ENCODE data around the gene SP140L. TPM values are rescaled to one million over a fixed set of nuclear protein-coding genes. Genes with fewer than 3 reads are reported as not detected.
A peak's percentile ranks its signal among the peaks of the same experiment; 100 is the strongest.
"Not testable (repeated sequence)": the region's sequence is repeated elsewhere in the genome, so short reads cannot be mapped to it uniquely, and the experiment has no call there.

Gene SP140L
- total RNA-seq: 5.3 TPM

DNA sequence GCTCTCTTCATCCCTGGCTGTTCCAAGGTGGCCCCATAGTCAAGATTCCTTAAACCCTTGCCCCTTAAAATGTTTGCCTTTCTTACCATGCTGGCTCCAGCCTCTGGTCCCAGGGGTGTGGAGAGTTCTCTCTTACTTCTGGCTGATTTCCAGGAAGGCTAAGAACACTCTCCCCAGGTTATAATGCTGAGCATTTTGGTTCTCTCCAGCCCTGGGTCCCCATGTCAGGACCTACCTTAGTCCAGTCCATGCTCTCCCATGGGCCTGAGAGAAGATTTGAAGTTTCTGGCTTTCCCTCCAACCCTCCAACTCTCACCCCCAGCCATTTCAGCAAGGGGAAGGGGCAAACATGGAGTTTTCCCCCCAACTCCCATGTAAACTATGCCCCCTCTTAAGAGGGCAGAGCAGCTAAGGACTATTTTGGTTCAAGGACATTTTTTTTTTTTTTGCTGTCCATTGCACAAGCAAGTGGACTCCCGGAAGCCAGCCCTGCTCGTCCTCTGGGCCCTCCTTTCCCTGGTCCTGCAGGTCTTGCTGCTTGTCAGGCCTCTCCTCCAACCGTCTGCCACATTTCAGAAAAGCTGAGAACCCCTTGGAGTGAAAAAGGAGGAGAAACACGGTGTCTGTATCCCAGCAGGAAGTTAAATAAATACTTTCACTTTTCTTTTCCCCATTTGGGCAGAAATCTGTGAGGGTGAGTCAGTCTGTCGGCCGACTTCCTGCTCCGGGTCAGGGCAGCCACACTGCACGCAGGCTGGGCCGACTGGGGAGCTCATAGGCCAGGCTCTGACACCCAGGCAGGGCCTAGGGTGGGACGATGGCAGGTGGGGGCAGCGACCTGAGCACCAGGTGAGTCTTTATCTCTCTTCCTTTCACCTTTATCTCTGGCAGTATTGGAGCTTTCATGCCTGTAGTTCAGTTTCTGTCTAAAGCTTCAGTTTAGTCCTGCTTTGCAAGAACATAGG is at the start of gene SP140L:
Gene SP140L, plus strand, starts transcription at position 741 of the 965 bp plus-strand sequence. Its CDS starts 77 bp downstream, at position 818.
- ATAC-seq: peak; percentile 95

DNA sequence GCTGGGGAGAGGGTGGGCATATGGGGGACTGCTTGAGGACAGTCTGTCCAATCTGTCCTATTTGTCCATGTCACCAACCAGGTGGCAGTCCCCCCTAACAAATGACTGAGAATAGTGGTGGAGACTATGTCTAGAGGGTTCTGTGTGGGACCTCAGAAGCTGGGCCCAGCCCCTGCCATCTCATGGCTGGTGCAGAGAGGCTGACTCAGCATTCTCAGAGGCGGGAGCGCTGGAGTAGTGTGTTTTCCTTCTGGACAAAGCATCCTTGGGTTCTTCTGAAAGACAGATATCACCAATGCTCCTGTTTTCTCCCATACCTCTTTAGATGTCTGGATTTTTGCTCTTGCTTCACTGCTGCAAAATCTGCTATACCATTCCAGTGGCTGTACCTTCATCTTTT is 44.1 kb upstream of the SP140L start:
- no peak for ATAC-seq

DNA sequence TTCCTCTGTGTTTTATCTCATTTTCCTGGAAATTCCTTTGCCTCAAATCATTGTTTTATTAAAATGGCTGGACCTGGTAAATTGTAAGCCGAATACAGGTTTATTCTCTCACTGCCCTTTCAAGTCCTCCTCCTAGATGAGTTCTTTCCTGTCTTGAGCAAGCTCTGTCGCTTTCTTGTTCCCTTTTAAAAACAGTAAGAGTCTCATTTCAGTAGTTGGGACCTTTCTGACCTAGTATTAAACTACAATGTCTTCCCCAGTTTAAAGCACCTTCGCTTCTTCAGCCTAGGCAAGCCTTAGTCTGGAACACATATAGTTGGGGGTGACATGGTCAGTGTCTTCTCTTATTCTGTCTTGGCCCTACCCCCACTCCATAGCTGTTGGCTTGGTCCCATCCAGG is 40.9 kb upstream of the SP140L start:
- no peak for ATAC-seq

DNA sequence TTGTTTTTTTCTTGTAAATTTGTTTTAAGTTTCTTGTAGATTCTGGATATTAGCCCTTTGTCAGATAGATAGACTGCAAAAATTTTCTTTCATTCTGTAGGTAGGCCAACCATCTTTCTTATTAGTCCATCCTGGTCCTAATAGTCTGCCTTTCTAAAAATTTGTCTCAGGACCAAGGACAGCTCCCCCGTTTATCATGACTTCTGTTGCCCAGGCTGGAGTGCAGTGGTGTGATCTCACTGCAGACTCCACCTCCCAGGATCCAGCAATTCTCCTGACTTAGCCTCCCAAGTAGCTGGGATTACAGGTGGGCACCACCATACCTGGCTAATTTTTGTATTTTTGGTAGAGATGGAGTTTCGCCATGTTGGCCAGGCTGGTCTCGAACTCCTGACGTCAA is 37.7 kb upstream of the SP140L start:
- ATAC-seq: not testable (repeated sequence)

DNA sequence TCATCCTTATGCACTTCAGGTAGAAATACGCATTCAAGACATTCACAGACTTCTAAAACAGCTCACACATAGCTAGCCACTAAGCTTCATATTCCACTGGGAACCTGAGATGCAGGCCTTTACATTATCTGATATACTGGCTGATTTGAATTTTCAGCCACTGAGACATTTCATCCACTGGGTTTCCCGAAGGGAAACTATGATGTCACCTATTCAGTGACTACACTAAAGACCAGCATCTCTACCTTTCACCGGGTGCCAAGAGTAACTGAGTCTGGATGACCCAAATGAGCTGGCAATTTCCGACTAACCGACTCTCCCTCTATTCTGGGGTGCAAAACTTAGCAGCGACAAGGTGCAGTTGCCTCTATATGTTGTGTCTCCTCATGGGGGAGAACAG is 31.8 kb upstream of the SP140L start:
- no peak for ATAC-seq

DNA sequence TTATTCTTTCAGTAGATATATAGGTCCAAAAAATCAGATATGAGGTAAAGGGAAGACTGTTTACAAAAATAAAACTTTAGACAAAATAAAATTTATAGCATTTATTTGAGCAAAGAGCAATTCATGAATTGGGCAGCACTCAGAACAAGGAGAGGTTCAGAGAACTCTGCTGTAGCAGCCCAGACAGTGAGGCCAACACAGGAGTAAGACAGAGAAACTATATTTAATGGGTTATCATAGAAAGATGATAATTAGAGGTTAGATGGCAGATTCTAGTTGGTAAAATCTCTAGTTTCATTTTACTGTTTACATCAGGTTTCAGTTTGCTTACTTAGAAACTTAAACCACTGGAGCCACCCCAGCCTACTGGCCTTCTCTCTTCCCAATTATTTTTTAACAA is 30.1 kb upstream of the SP140L start:
- ATAC-seq: no peak

DNA sequence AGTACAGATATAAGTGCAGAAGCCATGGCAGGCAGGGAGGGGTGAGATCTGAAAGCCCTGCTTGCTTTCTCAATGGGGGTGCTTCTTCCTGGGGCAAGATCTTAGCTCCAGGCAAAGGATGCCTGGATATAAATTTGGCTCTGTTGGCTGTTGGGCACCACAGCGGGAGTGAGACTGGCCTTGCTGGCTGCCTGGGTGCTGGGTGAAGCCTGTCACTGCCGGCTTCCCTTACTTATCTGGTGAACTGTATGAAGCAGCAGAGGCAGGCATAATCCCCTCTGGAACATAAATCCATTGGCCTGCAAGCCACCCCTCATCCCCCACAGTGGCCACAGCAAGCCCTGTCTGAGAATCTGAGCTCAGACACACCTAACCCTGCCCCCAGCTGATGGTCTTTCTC is 27.4 kb upstream of the SP140L start:
- no peak for ATAC-seq

DNA sequence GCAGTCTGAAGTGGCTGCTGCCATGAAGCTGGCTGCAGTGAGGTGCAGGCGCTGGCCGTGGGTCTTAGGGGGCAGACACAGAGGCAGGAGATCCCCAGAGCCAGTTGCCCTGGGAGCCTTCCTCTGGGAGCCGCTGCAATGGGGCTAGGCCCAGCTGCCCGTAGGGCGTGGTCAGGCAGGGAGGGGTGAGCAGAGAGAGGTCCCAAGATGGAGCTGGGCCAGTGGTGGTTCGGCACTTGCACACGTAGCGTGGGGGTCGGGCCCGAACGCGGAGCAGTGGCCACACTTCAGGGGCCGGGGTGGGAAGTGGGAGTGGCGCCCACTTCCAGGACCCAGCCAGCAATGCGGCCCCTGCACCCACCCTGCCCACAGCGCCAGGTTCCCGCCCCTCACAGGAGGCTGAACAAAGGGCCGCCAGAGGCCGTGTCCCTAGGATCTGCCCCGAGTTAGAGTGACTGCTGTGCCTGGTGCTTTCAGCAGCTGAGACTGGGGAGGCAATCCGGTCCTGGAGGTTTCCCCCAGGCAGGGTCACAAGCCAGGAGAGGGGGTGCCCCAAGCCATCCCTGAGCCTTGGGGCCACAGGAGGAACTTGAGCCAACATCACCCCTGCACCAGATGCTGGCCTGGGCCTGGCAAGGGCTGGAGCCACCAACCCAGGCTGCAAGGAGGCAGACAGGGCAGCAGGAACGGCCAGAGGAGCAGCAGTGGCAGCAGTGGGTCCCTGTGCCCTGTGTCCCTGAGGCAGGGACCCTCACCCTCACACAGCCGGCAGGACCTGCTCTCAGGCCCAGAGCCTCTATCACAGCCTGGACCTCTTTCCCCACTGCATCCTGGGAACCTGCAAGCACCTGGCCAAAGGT is 21.3 kb upstream of the SP140L start:
- ATAC-seq: no peak

DNA sequence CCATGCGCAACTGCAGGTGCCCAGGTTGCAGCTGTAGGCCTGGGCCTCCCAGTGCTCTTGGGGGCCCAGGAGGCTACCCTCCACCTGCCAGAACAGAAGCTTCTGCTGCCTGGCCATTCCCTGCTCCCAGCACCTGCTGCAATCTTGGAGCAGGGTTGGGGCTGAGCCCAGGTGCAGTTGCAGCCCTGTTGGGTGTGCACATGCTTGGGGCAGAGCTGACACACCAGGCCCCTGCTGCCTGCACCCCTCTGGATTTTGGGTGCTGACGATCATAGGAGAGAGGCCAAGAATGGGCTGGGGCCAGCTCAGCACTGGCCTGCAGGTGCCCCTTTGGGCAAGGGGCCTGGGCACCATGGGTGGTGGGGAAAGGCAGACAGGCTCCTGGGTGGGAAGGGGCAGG is 20.5 kb upstream of the SP140L start:
- no peak for ATAC-seq

DNA sequence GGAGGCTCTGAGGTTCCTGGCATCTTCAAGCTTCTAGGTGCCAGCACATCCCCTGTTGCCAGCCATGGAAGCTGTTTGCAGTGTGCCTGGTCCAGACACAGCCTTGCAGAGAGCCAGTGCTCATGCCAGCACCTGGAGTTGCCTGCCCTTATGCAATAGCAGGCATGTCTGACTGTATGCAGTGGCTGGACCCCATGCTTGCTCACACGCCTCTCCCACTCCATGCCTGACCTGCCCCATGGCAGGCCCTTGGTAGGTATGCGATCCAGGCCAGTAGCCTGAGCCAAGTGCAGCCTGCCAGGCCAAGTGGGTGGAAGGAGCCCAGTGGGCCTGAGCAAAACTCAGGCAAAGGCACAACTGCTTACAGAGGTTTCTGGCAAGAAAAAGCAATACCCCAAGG is 19.5 kb upstream of the SP140L start:
- ATAC-seq: no peak

DNA sequence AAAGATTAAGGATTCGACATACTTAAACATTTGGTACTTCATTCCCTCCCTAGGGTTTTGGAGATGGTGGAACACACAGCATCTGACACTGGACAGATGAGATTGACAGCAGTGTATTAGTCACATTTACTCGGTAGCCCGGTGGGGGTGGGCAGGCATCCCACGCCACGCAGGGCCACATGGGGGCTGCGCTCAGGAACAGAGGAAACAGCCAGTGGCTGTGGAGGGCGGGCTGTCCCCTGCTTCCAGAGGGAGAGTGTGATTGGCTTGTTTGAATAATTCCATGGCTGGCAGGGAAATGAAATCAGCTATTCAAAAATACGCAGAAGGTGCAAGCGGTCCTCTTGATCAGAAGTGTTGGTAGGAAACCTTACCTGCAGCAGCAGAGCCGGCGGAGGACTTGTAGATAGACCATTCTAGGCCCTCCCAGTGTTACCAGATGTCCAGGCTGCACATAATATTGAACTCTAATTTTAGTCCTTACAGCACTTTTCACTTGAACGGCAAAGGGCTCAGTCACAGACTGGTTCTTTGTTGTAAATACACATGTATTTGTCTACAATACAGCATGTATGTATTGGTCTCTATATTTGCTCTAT is 18.5 kb upstream of the SP140L start:
- ATAC-seq: no peak

DNA sequence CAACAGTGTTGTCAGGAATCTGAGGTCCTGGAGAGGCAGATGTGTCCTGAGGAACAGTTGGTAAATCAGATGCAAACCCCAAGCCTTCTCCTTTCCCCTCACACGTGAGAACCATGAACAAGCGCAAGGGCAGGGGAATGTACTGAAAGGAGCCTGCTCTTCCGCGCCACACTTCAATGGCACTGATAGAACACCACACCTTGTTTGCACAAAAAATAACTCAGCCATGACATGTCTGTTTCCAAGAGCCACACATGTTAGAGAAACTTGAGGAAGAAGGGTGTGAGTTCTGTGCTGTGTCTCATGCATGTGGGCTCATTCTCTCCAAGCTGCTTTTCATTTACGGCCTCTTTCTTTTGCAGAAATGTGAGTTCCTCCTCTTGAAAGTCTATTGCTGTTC is 16.2 kb upstream of the SP140L start:
- ATAC-seq: peak; percentile 73

DNA sequence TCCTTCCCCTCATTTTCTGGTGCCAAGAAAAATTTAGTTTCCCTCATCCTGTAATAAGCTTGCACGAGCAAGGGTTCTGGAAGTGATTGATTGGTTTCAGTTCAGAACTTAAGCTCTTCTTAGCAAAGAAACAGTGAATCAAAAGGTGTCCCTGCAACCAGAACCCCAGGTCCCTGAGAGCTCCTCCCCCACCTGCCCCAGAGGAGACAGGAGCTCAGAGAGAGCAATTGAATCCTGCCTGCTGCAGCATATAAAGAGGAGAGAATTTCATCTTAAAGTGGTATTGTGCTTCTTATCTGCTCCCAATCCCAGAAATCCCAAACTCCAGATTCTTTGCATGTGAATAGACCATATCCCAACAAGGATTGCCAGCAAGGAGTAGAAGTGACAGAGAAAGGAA is 15.4 kb upstream of the SP140L start:
- not testable (repeated sequence) for ATAC-seq

DNA sequence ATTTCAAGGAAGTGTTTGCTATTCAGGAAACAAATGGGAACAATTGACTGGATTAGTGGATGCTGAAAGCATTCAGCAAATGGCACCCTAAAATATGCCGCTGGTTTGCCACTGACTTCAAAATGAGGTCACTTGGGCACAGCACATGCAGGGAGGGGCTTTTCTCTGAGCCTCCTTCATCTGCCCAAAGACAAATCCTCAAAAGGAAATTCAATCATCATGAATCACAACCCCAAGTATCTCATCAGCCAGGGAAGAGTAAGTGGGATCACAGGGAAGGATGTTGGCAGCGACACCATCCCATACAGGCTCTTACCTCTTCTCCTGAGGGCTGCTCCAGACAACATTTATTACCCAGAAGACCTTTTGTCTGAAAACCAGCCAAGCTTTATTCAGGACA is 14.4 kb upstream of the SP140L start:
- no peak for ATAC-seq

DNA sequence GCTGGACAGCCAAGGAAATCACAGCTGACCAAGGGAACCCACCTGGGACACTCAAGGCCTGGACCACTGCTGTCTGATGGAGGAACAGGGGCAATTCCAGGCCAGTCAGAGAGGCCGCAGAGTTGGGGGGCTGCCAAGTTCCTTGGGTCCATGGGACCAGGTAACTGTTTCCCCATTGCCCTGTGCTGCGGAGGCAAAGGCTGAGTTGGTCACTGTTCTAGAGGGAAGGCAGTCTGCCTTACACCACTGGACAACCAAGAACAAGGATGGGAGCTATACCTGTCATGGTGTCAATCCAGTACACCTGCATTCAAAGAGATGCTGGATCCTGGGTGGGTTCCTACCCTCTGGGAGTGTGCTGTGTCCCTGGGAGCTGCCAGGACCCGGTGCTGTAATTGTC is 9.6 kb upstream of the SP140L start:
- ATAC-seq: no peak

DNA sequence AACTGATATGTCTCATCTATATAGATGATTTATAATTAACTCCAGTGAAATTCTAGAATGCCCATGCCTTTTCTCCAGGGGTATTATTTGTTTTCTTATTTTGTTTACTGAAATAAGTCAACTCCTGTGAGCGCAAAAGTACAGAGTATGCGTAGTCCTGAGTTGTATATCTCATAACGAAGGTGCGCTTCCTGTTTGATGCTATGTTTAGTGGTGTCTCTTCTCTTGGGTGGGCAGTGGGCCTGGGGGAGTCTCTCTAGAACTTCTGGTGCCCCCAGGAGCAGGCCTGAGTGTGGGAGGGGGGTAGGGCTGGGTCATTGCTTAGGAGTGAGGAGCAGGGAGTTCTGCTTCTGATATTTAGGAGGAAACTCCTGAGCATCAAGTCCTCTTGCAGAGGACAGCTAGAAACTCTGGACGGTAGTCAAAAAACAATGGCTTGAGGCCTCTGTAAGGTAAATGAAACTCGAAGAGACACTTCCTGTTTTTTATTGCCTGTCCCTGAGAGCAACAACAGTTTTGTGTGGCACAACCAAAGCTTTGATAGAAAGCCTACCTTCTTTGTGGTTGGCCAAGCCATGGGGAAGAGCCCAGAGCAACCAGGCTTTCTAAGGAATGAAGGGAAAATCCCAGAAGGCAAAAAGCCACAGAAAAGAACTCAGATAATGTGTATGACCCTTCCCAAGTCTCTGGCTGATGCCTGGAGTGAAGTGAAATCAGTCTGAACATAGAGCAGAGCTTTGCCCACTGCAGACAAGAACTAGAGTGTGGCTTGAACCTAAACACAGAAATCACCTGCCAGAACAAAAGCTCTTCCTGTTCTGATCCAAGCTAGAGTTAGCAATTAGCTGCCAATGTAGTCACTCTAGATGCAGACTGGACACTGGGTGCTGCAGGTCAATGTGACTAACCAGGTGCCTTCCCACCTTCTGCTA is 8.5 kb upstream of the SP140L start:
- no peak for ATAC-seq

DNA sequence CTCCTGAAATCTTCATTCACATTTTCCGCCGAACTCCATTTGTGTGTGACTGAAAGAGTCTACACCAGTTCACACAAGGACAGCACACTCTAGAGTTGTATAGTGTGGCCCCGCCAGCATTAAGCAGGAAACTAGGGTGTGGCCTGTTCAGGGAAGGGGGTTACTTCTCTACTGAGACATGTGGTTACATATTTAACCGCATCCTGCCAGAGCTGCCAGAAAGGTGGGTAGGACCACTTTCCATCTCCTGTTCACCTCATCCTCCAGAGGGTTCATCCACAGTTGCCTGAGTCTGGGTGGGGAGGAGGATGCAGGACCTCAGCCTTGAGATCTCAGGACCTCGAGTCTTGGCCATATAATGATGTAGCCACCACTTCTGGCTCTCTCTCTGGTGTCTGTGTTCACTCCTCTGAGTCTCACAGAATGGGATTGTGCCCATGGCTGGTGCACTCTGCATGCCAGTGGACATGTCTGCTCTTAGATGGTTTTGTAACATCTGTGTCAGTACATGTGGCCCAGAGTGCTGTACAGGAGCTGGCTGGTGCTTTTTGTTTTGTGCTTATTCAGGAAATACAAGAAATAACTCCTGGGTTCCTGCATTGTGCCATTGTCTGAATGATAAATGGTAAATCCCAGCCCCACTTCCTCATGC is 7.7 kb upstream of the SP140L start:
- peak; percentile 82 for ATAC-seq

DNA sequence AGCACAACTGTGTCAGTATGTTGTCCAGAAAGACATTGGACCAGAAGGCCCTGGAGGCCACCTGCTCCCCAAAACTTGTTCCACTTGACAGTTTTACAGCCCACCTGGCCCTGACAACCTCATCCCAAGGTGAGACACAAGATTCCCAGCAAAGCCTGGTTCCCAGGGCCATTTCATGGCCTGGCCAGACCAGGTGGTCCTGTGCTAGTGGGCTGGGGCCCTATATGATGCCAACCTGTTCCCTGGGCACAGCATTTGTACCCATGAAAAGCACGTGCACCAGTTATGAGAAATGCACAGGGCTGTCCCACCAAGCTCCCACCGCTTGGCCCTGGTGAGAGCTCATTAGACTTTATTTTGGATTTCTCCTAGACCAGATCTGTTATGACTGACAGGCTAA is 6.0 kb upstream of the SP140L start:
- ATAC-seq: no peak

DNA sequence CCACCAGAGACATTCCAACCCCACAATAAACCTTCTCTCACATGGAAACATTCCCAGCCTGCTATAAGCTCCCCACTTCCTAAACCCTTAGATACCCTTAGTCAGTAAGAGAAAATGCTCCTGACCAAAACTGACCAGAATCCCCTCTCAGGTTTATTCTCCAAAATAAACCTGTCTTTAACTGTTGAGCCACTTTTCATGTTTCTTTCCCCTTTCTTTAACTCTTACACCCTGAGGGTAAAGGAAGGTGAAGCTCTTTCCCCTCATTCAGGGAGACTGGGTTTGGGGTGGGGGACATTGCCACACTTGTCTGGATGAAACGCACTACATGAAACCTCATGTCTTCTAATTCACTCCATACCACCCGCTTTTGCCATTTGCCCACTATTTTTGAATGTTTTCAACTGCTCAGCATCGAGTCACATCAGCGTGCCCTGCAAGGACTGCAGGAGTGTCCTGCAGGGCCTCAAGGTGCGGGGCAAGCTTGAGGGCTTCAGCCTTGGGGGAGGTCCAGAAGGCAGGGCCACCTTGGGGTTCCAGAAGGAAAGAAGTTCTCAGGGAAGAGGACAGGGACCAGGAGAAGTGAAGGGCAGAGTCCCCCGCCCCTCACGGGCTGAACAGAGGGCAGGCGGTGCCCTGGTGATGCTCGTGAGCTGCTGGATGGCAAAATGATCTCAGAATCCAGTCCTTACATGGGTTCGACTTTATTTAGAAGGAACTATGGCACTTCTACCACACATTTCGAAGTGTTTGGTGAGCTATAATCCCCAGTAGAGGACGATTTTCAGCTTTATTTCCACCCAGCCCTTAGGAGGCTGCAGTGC is 4.2 kb upstream of the SP140L start:
- no peak for ATAC-seq

DNA sequence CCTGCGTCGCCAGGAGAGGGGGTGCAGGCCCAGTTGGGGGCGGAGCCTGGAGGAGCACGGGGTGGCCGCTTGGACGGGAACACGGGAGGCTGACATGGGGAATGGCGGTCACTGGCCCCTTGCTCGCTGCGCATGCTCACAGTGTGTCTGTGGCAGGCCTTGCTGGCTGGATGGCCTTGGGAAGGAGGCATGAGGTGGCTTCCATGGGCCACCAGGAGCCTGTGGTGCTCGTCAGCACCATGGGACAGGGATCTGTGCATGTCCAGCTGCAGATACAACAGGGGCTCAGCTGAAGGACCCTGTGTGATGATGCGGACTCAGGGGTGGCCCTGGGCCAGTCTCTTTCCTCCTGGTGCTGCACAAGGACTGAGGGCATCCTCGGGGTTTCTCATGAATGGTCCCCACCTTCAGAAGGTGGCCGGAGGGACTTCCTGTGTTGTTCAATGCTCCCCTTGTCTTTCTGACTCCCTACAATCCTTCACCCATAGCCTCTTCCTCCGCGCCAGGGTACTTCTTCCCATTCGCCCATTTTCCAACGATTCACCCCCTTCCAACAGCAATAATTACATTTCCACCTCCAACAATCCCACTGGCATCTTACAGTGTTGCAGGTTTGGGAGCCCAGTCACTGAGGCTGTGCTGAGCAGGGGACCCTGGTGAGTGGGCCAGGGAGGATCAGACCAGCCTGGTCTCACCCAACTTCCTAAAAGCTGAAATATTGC is 3.4 kb upstream of the SP140L start:
- no peak for ATAC-seq

Measured in esophagus mucosa (tissue), 1 donor.